Activated B cell treated with CpG ODN at 0.5 μM for 24 hours (primary cell): ENCODE results near the gene DENND2D. TPM values are rescaled to one million over a fixed set of nuclear protein-coding genes. Genes with fewer than 3 reads are reported as not detected.

ENCODE experiments used
- ATAC-seq: fragments of 200-7000 bp; cut with Tn5 transposase; one replicate; pipeline ENCODE4 v1.10.0; 2021; ENCODE audit warnings: low read depth, mild to moderate bottlenecking, moderate library complexity
- CTCF ChIA-PET: fragments of 350-600 bp; sonication (Branson Sonifier 250); formaldehyde crosslinking; loops from one replicate; lab custom pipeline; 2021; ENCODE audit warnings: antibody characterized with exemption; lab: Charles Lee
- POLR2A ChIA-PET: fragments of 350-600 bp; sonication (Branson Sonifier 250); formaldehyde crosslinking; loops from one replicate; lab custom pipeline; 2021; ENCODE audit warnings: antibody characterized with exemption; lab: Charles Lee
- DNase-seq: peaks from one replicate; pipeline ENCODE4 v3.0.0; 2022
- H3K27ac Mint-ChIP-seq: one replicate; pipeline ENCODE4 v1.8.0; 2020; ENCODE audit warnings: mixed read lengths
- H3K27me3 Mint-ChIP-seq: one replicate; pipeline ENCODE4 v1.8.0; 2021; ENCODE audit warnings: mixed read lengths
- H3K36me3 Mint-ChIP-seq: one replicate; pipeline ENCODE4 v1.8.0; 2021; ENCODE audit warnings: low read depth, mixed read lengths
- H3K4me1 Mint-ChIP-seq: one replicate; pipeline ENCODE4 v1.8.0; 2021; ENCODE audit warnings: mixed read lengths
- H3K4me3 Mint-ChIP-seq: one replicate; pipeline ENCODE4 v1.8.0; 2020; ENCODE audit warnings: mild to moderate bottlenecking, mixed read lengths
- H3K9me3 Mint-ChIP-seq: one replicate; pipeline ENCODE4 v1.8.0; 2020; ENCODE audit warnings: mixed read lengths
- intact Hi-C: fragments of 100-400 bp; cut with micrococcal nuclease; formaldehyde crosslinking; loops from one replicate; pipeline ENCODE4 v1.15.1; 2024
- total RNA-seq: library from RNA; stranded (reverse); gene quantifications from 2 replicates; pipeline ENCODE4 v1.2.3, GENCODE V29; 2022
- TF ChIP-seq, protein P1 (sequence below): fragments of 200-600 bp; IDR thresholded peaks from one replicate; pipeline ENCODE4 v1.8.0; 2022; ENCODE audit warnings: antibody characterized with exemption, mild to moderate bottlenecking

Gene DENND2D
- total RNA-seq, 1 donor from 2014 or later: 58.6 TPM

DNA sequence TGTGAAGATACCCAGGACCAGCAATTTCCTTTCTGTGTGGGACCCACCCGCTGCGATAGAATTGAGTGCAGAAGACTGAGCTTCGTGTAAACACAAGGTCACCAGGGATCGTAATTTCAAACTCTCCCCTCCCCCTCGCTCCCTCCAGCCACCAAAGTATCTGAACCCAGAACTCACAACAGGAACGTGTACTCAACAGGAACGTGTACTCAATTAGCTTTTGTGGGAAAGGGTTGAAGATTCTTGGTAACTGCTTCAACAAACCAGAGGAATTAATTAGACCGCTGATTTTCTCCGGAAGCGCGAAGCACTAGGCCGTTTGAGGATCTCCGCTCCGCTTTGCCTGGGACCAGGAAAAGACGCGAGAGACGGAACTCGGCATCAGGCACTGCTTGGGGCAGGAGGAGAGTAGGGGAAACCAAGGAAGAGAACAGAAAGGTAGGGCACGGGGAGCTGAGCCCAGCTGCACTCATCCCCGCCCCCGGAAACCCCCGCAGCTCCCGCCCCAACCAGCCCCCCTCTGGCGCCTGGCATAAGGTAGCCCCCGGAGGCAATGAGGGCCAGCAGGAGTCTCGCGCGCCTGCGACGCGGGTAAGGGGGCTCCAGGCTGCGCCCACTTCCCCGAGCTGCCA lies 61.0 kb downstream of the DENND2D start:
- ChIA-PET POLR2A (interaction anchor here (0.7 to 4.5 kb wide), 29 partner anchors 9 to 599 kb away, joined by 3 to 114 read pairs (median 6); partner anchors contain the start of genes ATP5PB, CD53, LRIF1 and WDR77), CTCF (interaction anchor here (0.8 to 1.8 kb wide), 5 partner anchors 12 to 261 kb away, joined by 3 to 5 read pairs (median 4); no protein-coding TSS in a partner anchor)
- Mint-ChIP-seq H3K27ac (peak overlapping the region; percentile 99), H3K36me3 (peaks cover 50% of the 10 kb centered on the region), H3K4me3 (peak overlapping the region; percentile 100), H3K9me3 (no peaks in the 10 kb centered on the region), H3K4me1 (peaks cover 79% of the 10 kb centered on the region), H3K27me3 (no peaks in the 10 kb centered on the region)
- ATAC-seq: peak; percentile 64
- TF ChIP-seq, protein P1, sequence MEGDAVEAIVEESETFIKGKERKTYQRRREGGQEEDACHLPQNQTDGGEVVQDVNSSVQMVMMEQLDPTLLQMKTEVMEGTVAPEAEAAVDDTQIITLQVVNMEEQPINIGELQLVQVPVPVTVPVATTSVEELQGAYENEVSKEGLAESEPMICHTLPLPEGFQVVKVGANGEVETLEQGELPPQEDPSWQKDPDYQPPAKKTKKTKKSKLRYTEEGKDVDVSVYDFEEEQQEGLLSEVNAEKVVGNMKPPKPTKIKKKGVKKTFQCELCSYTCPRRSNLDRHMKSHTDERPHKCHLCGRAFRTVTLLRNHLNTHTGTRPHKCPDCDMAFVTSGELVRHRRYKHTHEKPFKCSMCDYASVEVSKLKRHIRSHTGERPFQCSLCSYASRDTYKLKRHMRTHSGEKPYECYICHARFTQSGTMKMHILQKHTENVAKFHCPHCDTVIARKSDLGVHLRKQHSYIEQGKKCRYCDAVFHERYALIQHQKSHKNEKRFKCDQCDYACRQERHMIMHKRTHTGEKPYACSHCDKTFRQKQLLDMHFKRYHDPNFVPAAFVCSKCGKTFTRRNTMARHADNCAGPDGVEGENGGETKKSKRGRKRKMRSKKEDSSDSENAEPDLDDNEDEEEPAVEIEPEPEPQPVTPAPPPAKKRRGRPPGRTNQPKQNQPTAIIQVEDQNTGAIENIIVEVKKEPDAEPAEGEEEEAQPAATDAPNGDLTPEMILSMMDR: no peak
- intact Hi-C loops: loop anchor here (2.0 to 10.0 kb wide), 4 partner anchors 77 to 485 kb away; partner anchors contain the start of genes ATP5PB, KCNA3 and WDR77
- no peak for DNase-seq

Other genes with a start within 250 kb of the DENND2D start
- 16.7 and 17.0 TPM in 2 replicates for gene LRIF1, start 236.7 kb downstream of the DENND2D start, total RNA-seq
- gene DRAM2, start 60.6 kb downstream of the DENND2D start, total RNA-seq: 61.8 and 77.6 TPM in 2 replicates
- 74.4 and 87.0 TPM in 2 replicates for gene CEPT1, start 60.4 kb downstream of the DENND2D start, total RNA-seq
- 19.6 and 23.6 TPM in 2 replicates for gene CHI3L2, start 27.1 kb upstream of the DENND2D start, total RNA-seq
- gene CHIA, start 90.2 kb upstream of the DENND2D start, total RNA-seq: not detected in 2 replicates
- 1.3 and 3.5 TPM in 2 replicates for gene OVGP1, start 227.1 kb upstream of the DENND2D start, total RNA-seq
- 55.8 and 63.3 TPM in 2 replicates for gene WDR77, start 248.6 kb upstream of the DENND2D start, total RNA-seq
- gene ATP5PB, start 248.8 kb upstream of the DENND2D start, total RNA-seq: 220 and 229 TPM in 2 replicates